IMR-90 (cell line): ENCODE data around the gene PCCA. TPM values are rescaled to one million over a fixed set of nuclear protein-coding genes. Genes with fewer than 3 reads are reported as not detected.

Experiments
- ATAC-seq: fragments of 200-7000 bp; cut with Tn5 transposase; 2 replicates; pipeline ENCODE4 v1.9.1; 2020; ENCODE audit warnings: low read depth, mild to moderate bottlenecking, moderate library complexity
- BruUV-seq: library from RNA; stranded (reverse); fragments of 400-500 nt; replicated peaks from 2 replicates; lab custom pipeline; 2021; lab: Mats Ljungman, UMichigan
- CTCF ChIA-PET: fragments of 300-600 bp; formaldehyde crosslinking; extraction: SDS; loops from one replicate; lab custom pipeline; 2021; ENCODE audit warnings: antibody characterized with exemption; lab: Yijun Ruan, JAX
- POLR2A ChIA-PET: fragments of 300-600 bp; sonication (Branson Sonifier 250); formaldehyde crosslinking; loops from one replicate; lab custom pipeline; 2022; ENCODE audit warnings: antibody characterized with exemption; ENCODE audit not compliant: unreplicated experiment; lab: Charles Lee
- DNase-seq: peaks from one replicate; pipeline ENCODE4 v3.0.0; 2013
- H2AFZ ChIP-seq: replicated peaks from 2 replicates; pipeline ENCODE3; 2013; ENCODE audit warnings: low read length, mild to moderate bottlenecking; ENCODE audit not compliant: poor library complexity
- H2AK5ac ChIP-seq: 2 replicates; pipeline ENCODE4 v1.6.1; 2013; ENCODE audit warnings: low read depth, low read length, inconsistent platforms
- H2AK9ac ChIP-seq: replicated peaks from 2 replicates; pipeline ENCODE3; 2013; ENCODE audit warnings: mild to moderate bottlenecking, low read depth, low read length, moderate library complexity; ENCODE audit not compliant: poor library complexity
- H2BK120ac ChIP-seq: 2 replicates; pipeline ENCODE4 v1.6.1; 2013; ENCODE audit warnings: low read depth, low read length, inconsistent platforms
- H2BK15ac ChIP-seq: 3 replicates; pipeline ENCODE4 v1.6.1; 2013; ENCODE audit warnings: low read depth, low read length, inconsistent platforms
- H2BK20ac ChIP-seq: 2 replicates; pipeline ENCODE4 v1.6.1; 2013; ENCODE audit warnings: low read depth, mild to moderate bottlenecking, inconsistent platforms, low read length, moderate library complexity
- H2BK5ac ChIP-seq: 2 replicates; pipeline ENCODE4 v1.6.1; 2013; ENCODE audit warnings: mild to moderate bottlenecking, low read depth, low read length, inconsistent platforms; ENCODE audit not compliant: poor library complexity, severe bottlenecking
- H3K14ac ChIP-seq: replicated peaks from 2 replicates; pipeline ENCODE4 v1.6.1; 2013; ENCODE audit warnings: low read depth, low read length, inconsistent platforms
- H3K18ac ChIP-seq: 2 replicates; pipeline ENCODE4 v1.6.1; 2013; ENCODE audit warnings: low read depth, low read length, control low read depth
- H3K23ac ChIP-seq: 2 replicates; pipeline ENCODE4 v1.6.1; 2013; ENCODE audit warnings: low read depth, low read length, inconsistent platforms
- H3K27ac ChIP-seq: 2 replicates; pipeline ENCODE4 v1.5.1; 2013; ENCODE audit warnings: mild to moderate bottlenecking, control low read depth, low read length; ENCODE audit not compliant: insufficient read depth
- H3K27me3 ChIP-seq: 2 replicates; pipeline ENCODE4 v1.6.1; 2013; ENCODE audit warnings: low read length; ENCODE audit not compliant: control insufficient read depth, insufficient read depth
- H3K36me3 ChIP-seq: 2 replicates; pipeline ENCODE4 v1.6.1; 2013; ENCODE audit warnings: low read length, mixed read lengths; ENCODE audit not compliant: control insufficient read depth, insufficient read depth
- H3K4ac ChIP-seq: 2 replicates; pipeline ENCODE4 v1.6.1; 2013; ENCODE audit warnings: low read depth, low read length, inconsistent platforms
- H3K4me1 ChIP-seq: 2 replicates; pipeline ENCODE4 v1.6.1; 2013; ENCODE audit warnings: low read length, mixed read lengths; ENCODE audit not compliant: control insufficient read depth, insufficient read depth
- H3K4me2 ChIP-seq: 2 replicates; pipeline ENCODE4 v1.6.1; 2013; ENCODE audit warnings: low read depth, mild to moderate bottlenecking, control low read depth, low read length, moderate library complexity
- H3K4me3 ChIP-seq: 2 replicates; pipeline ENCODE4 v1.5.1; 2013; ENCODE audit warnings: low read depth, mild to moderate bottlenecking, control low read depth, low read length, moderate library complexity; ENCODE audit not compliant: insufficient read depth
- H3K56ac ChIP-seq: 2 replicates; pipeline ENCODE4 v1.6.1; 2013; ENCODE audit warnings: low read length, inconsistent platforms; ENCODE audit not compliant: insufficient read depth; ENCODE audit errors: extremely low read depth
- H3K79me1 ChIP-seq, 2 experiments: 2 replicates each; pipeline ENCODE4 v1.6.1; 2013; ENCODE audit warnings: low read length in 2 of 2, inconsistent platforms in 1 of 2, low read depth in 1 of 2
- H3K9ac ChIP-seq: 2 replicates; pipeline ENCODE4 v1.6.1; 2013; ENCODE audit warnings: low read depth, low read length, control low read depth
- H3K9me1 ChIP-seq: 2 replicates; pipeline ENCODE4 v1.6.1; 2013; ENCODE audit warnings: low read length, inconsistent platforms; ENCODE audit not compliant: insufficient read depth
- H3K9me3 ChIP-seq: 2 replicates; pipeline ENCODE4 v1.6.1; 2013; ENCODE audit warnings: low read length; ENCODE audit not compliant: control insufficient read depth, insufficient read depth
- H4K20me1 ChIP-seq: 2 replicates; pipeline ENCODE4 v1.6.1; 2013; ENCODE audit warnings: low read length, inconsistent platforms; ENCODE audit not compliant: insufficient read depth
- H4K5ac ChIP-seq: 2 replicates; pipeline ENCODE4 v1.6.1; 2013; ENCODE audit warnings: mild to moderate bottlenecking, low read depth, low read length, control low read depth
- H4K8ac ChIP-seq, 2 experiments: 2 replicates each; pipeline ENCODE4 v1.6.1; 2013; ENCODE audit warnings: low read depth in 2 of 2, low read length in 2 of 2, control low read depth in 1 of 2, inconsistent platforms in 1 of 2
- H4K91ac ChIP-seq: 2 replicates; pipeline ENCODE4 v1.6.1; 2013; ENCODE audit warnings: low read depth, low read length, inconsistent platforms; ENCODE audit not compliant: insufficient read depth
- CHD1 ChIP-seq: IDR thresholded peaks from 2 replicates; pipeline ENCODE4 v1.6.1; 2012; ENCODE audit warnings: low read depth, low read length, improper control_type of control experiment
- FOS ChIP-seq: fragments of 150-350 bp; IDR thresholded peaks from 2 replicates; pipeline ENCODE4 v1.6.1; 2016; ENCODE audit warnings: low read depth, low read length
- MAFK ChIP-seq: IDR thresholded peaks from 2 replicates; pipeline ENCODE4 v1.6.1; 2012; ENCODE audit warnings: low read depth, low read length, improper control_type of control experiment
- MXI1 ChIP-seq: IDR thresholded peaks from 2 replicates; pipeline ENCODE4 v1.6.1; 2012; ENCODE audit warnings: low read depth, mild to moderate bottlenecking, low read length, moderate library complexity, borderline replicate concordance
- NFE2L2 ChIP-seq: fragments of 150-350 bp; IDR thresholded peaks from 2 replicates; pipeline ENCODE4 v1.6.1; 2016; ENCODE audit warnings: low read depth, mild to moderate bottlenecking, low read length
- POLR2A ChIP-seq: IDR thresholded peaks from 2 replicates; pipeline ENCODE4 v1.6.1; 2012; ENCODE audit warnings: mild to moderate bottlenecking, low read depth, low read length
- RAD21 ChIP-seq: IDR thresholded peaks from 2 replicates; pipeline ENCODE4 v1.6.1; 2012; ENCODE audit warnings: low read length, improper control_type of control experiment
- RCOR1 ChIP-seq: IDR thresholded peaks from 2 replicates; pipeline ENCODE4 v1.6.1; 2012; ENCODE audit warnings: mild to moderate bottlenecking, low read length, improper control_type of control experiment; ENCODE audit not compliant: insufficient replicate concordance
- RFX5 ChIP-seq: IDR thresholded peaks from 2 replicates; pipeline ENCODE4 v1.8.0; 2012; ENCODE audit warnings: low read depth, mild to moderate bottlenecking, low read length, moderate library complexity
- SMC3 ChIP-seq: fragments of 150-350 bp; IDR thresholded peaks from 2 replicates; pipeline ENCODE4 v1.6.1; 2016; ENCODE audit warnings: low read depth, mild to moderate bottlenecking, antibody characterized with exemption, low read length, moderate library complexity
- WGBS, 2 experiments: methylation state at CpG; one replicate each; pipeline versions ENCODE4 v1.1.5 to v1.1.7; 2013; ENCODE audit warnings: missing lambda C conversion rate in 2 of 2; ENCODE audit not compliant: insufficient read length in 1 of 2; ENCODE audit errors: extremely low coverage in 2 of 2; 5-methylcytosine and 5-hydroxymethylcytosine counted together
- dilution Hi-C: fragments of 300-500 bp; cut with HindIII; formaldehyde crosslinking; loops from one replicate; pipeline ENCODE4 v1.14.3; 2018; ENCODE audit warnings: low sequenced_read_pairs; ENCODE audit not compliant: unreplicated experiment
- in situ Hi-C: fragments of 300-500 bp; cut with MboI; formaldehyde crosslinking; loops from 3 replicates; pipeline ENCODE4 v1.14.3; 2019; ENCODE audit warnings: low sequenced_read_pairs, inconsistent platforms, mixed read lengths
- intact Hi-C: fragments of 100-400 bp; cut with micrococcal nuclease; formaldehyde crosslinking; loops from 2 replicates; pipeline ENCODE4 v1.10.0; 2022
- polyA plus RNA-seq, 3 experiments: library from polyadenylated mRNA; depleted of rRNA; stranded (reverse); fragments of >200 nt; gene quantifications; 2 replicates each; pipeline ENCODE4 v1.2.3, GENCODE V29; 2012; ENCODE audit warnings: low replicate concordance in 1 of 3
- total RNA-seq: library from RNA; depleted of rRNA; stranded (reverse); fragments of >200 nt; gene quantifications from 2 replicates; pipeline ENCODE4 v1.2.3, GENCODE V29; 2012
- TF ChIP-seq, protein P1 (sequence below): fragments of 150-350 bp; IDR thresholded peaks from 2 replicates; pipeline ENCODE4 v1.6.1; 2017; ENCODE audit warnings: mild to moderate bottlenecking, antibody characterized with exemption, low read length, low read depth

Gene PCCA
- total and polyA plus RNA-seq, 2 of the 4 experiments (the other 2 are of a cell fraction): 7.6 to 24.0 TPM

GRCh38 chr13:100158569-100158968 lies 69.7 kb downstream of the PCCA start:
- H3K4me3 ChIP-seq: no peak overlapping the region
- TF ChIP-seq MAFK (no peak), SMC3 (no peak), NFE2L2 (no peak), RCOR1 (no peak), POLR2A (no peak), RAD21 (no peak), FOS (no peak), RFX5 (no peak), MXI1 (no peak), CHD1 (no peak)
- TF ChIP-seq, protein P1, sequence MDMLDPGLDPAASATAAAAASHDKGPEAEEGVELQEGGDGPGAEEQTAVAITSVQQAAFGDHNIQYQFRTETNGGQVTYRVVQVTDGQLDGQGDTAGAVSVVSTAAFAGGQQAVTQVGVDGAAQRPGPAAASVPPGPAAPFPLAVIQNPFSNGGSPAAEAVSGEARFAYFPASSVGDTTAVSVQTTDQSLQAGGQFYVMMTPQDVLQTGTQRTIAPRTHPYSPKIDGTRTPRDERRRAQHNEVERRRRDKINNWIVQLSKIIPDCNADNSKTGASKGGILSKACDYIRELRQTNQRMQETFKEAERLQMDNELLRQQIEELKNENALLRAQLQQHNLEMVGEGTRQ: no peak
- no TSS peak for BruUV-seq

More at GRCh38 chr13:100158569-100158968, 69.7 kb downstream of the PCCA start:
- no peak overlapping the region for H3K27ac ChIP-seq
- no peak overlapping the region for H2BK15ac ChIP-seq
- no peak overlapping the region for H2AK5ac ChIP-seq
- H3K14ac ChIP-seq: no peak overlapping the region
- no peaks in the 10 kb centered on the region for H4K20me1 ChIP-seq
- dilution Hi-C loops: no loop called here
- H3K56ac ChIP-seq: no peak overlapping the region
- in situ Hi-C loops: no loop called here
- ATAC-seq (no peak), DNase-seq (no peak)
- no peak overlapping the region for H2BK120ac ChIP-seq
- no peak overlapping the region for H4K5ac ChIP-seq
- no peak overlapping the region for H4K91ac ChIP-seq
- H3K9ac ChIP-seq: no peak overlapping the region
- intact Hi-C loops: loop anchor here (10.0 kb wide), 1 partner anchor 356 kb away; no protein-coding TSS in a partner anchor
- H3K36me3 ChIP-seq: peaks cover 11% of the 10 kb centered on the region
- H2BK5ac ChIP-seq: no peak overlapping the region
- no CpG with 5 or more reads among the region's 2 CpGs for WGBS, 2 experiments
- no peak overlapping the region for H3K18ac ChIP-seq
- H2AK9ac ChIP-seq: no peak overlapping the region
- H3K4me1 ChIP-seq: peaks cover 9% of the 10 kb centered on the region
- CTCF ChIA-PET: no interaction called here
- H2BK20ac ChIP-seq: no peak overlapping the region
- POLR2A ChIA-PET: no interaction called here
- H4K8ac ChIP-seq: no peak overlapping the region
- no peak overlapping the region for H3K4me2 ChIP-seq
- 0 out of 2 replicates have a peak, but pooled peaks cover 3% of the 10 kb centered on the region for H3K9me1 ChIP-seq
- H3K27me3 ChIP-seq: no peaks in the 10 kb centered on the region
- H2AFZ ChIP-seq: no peak overlapping the region
- H3K4ac ChIP-seq: no peak overlapping the region
- H3K79me1 ChIP-seq: peaks cover 0 to 5% of the 10 kb centered on the region in 2 experiments; a peak in 2 of 4 replicates
- H3K23ac ChIP-seq: no peak overlapping the region
- no peaks in the 10 kb centered on the region for H3K9me3 ChIP-seq
